Hepatocyte (in vitro differentiated cells): Measurements from ENCODE around the gene ORC1. TPM values are rescaled to one million over a fixed set of nuclear protein-coding genes. Genes with fewer than 3 reads are reported as not detected.

Experiments used
- DNase-seq: peaks from one replicate; pipeline ENCODE4 v3.0.0-alpha.2; 2016; ENCODE audit warnings: low spot score
- H2AFZ ChIP-seq: fragments of 200-600 bp; sonication (generic); 2 replicates; pipeline ENCODE4 v1.6.0; 2016; ENCODE audit warnings: antibody characterized with exemption, mild to moderate bottlenecking
- H3K27ac ChIP-seq: fragments of 200-600 bp; sonication (generic); 2 replicates; pipeline ENCODE4 v1.5.1; 2016; ENCODE audit warnings: mild to moderate bottlenecking
- H3K27me3 ChIP-seq: fragments of 200-600 bp; sonication (generic); 2 replicates; pipeline ENCODE4 v1.6.1; 2016
- H3K36me3 ChIP-seq: fragments of 200-600 bp; sonication (generic); replicated peaks from 2 replicates; pipeline ENCODE4 v1.5.1; 2016; ENCODE audit warnings: low read depth; ENCODE audit not compliant: insufficient read depth
- H3K4me1 ChIP-seq: fragments of 200-600 bp; sonication (generic); 2 replicates; pipeline ENCODE4 v1.5.1; 2016; ENCODE audit warnings: mild to moderate bottlenecking, moderate library complexity; ENCODE audit not compliant: insufficient read depth
- H3K4me2 ChIP-seq: fragments of 200-600 bp; sonication (generic); 2 replicates; pipeline ENCODE4 v1.6.0; 2016
- H3K4me3 ChIP-seq: fragments of 200-600 bp; sonication (generic); 2 replicates; pipeline ENCODE4 v1.5.1; 2016; ENCODE audit warnings: mild to moderate bottlenecking
- H3K79me2 ChIP-seq: fragments of 200-600 bp; sonication (generic); 2 replicates; pipeline ENCODE4 v1.6.0; 2017; ENCODE audit warnings: mild to moderate bottlenecking
- H3K9me2 ChIP-seq: fragments of 200-600 bp; sonication (generic); replicated peaks from 2 replicates; pipeline ENCODE4 v1.6.0; 2017; ENCODE audit warnings: mild to moderate bottlenecking; ENCODE audit not compliant: insufficient read depth
- H3K9me3 ChIP-seq: fragments of 200-600 bp; sonication (generic); 2 replicates; pipeline ENCODE4 v1.5.1; 2016; ENCODE audit warnings: low read depth, mild to moderate bottlenecking
- H4K20me1 ChIP-seq: fragments of 200-600 bp; sonication (generic); 2 replicates; pipeline ENCODE4 v1.6.0; 2016; ENCODE audit warnings: mild to moderate bottlenecking; ENCODE audit not compliant: insufficient read depth, poor library complexity, severe bottlenecking
- CTCF ChIP-seq: fragments of 200-600 bp; sonication (generic); IDR thresholded peaks from 2 replicates; pipeline ENCODE4 v1.5.1; 2016; ENCODE audit warnings: antibody characterized with exemption, mild to moderate bottlenecking; ENCODE audit not compliant: poor library complexity
- EZH2 ChIP-seq: fragments of 200-600 bp; sonication (generic); IDR thresholded peaks from 2 replicates; pipeline ENCODE4 v1.6.1; 2016; ENCODE audit warnings: antibody characterized with exemption, mild to moderate bottlenecking, borderline replicate concordance
- EZH2phosphoT487 ChIP-seq: fragments of 200-600 bp; sonication (generic); IDR thresholded peaks from one replicate; pipeline ENCODE4 v1.6.1; 2018; ENCODE audit warnings: antibody characterized with exemption, mild to moderate bottlenecking, low read depth, moderate library complexity; ENCODE audit not compliant: unreplicated experiment, severe bottlenecking
- WGBS: methylation state at CpG from one replicate; pipeline ENCODE4 v1.1.6; 2016; ENCODE audit warnings: low lambda C conversion rate; ENCODE audit errors: missing lambda C conversion rate; 5-methylcytosine and 5-hydroxymethylcytosine counted together
- polyA plus RNA-seq: library from polyadenylated mRNA; unstranded; fragments of >200 nt; fragmentation: Nextera tagmentation; extraction: Ambion mirVana; gene quantifications from 2 replicates; pipeline ENCODE4 v1.2.1, GENCODE V29; 2016
- total RNA-seq: library from RNA; depleted of rRNA; stranded (reverse); fragments of >200 nt; gene quantifications from 2 replicates; pipeline ENCODE4 v1.2.3, GENCODE V29; 2014

ORC1 gene
- total and polyA plus RNA-seq, 2 experiments from 2014 or later: 1.3 to 2.6 TPM

GRCh38 chr1:52367272-52367671, 37.0 kb downstream of the ORC1 start:
- Histone ChIP-seq H3K9me3 (no peaks in the 10 kb centered on the region), H3K4me2 (no peak overlapping the region), H3K36me3 (no peaks in the 10 kb centered on the region), H3K9me2 (no peaks in the 10 kb centered on the region), H3K4me1 (peaks cover 15% of the 10 kb centered on the region), H4K20me1 (peaks cover 5% of the 10 kb centered on the region), H3K79me2 (peaks cover 21% of the 10 kb centered on the region), H3K27ac (no peak overlapping the region), H3K4me3 (no peak overlapping the region), H3K27me3 (no peaks in the 10 kb centered on the region), H2AFZ (no peak overlapping the region)
- TF ChIP-seq EZH2phosphoT487: no peak
- no peak for TF ChIP-seq EZH2
- no peak for TF ChIP-seq CTCF
- no peak for DNase-seq
- 94% methylated on average over 5 of the region's 5 CpGs for WGBS

- no peaks in the 10 kb centered on the region for H3K36me3 ChIP-seq
- peaks cover 21% of the 10 kb centered on the region for H3K79me2 ChIP-seq
- peak overlapping the region; percentile 58 for H3K4me2 ChIP-seq
- DNase-seq: no peak
- H3K9me3 ChIP-seq: no peaks in the 10 kb centered on the region
- H3K27ac ChIP-seq: peak overlapping the region; percentile 6
- H3K9me2 ChIP-seq: no peaks in the 10 kb centered on the region
- 43% methylated on average over 7 of the region's 8 CpGs for WGBS
- peaks cover 15% of the 10 kb centered on the region for H3K4me1 ChIP-seq
- H2AFZ ChIP-seq: peak overlapping the region; percentile 9
- H4K20me1 ChIP-seq: peaks cover 5% of the 10 kb centered on the region
- H3K27me3 ChIP-seq: no peaks in the 10 kb centered on the region
- TF ChIP-seq EZH2: no peak
- TF ChIP-seq EZH2phosphoT487: no peak
- no peak overlapping the region for H3K4me3 ChIP-seq
These were observed 37.8 kb downstream of the ORC1 start for GRCh38 chr1:52366517-52366827.

- peak within 1 kb of the TSS; percentile 66 for H2AFZ ChIP-seq
- peak; percentile 99 for DNase-seq
- H3K79me2 ChIP-seq: peaks cover 21% of the 10 kb centered on the region
- no peaks in the 10 kb centered on the region for H3K9me3 ChIP-seq
- WGBS: under 1% methylated on average over 28 of the region's 92 CpGs
- peak within 1 kb of the TSS; percentile 87 for H3K4me2 ChIP-seq
- peaks cover 5% of the 10 kb centered on the region for H4K20me1 ChIP-seq
- H3K4me1 ChIP-seq: peaks cover 15% of the 10 kb centered on the region
- peak within 1 kb of the TSS; percentile 94 for H3K27ac ChIP-seq
- no peaks in the 10 kb centered on the region for H3K27me3 ChIP-seq
- no peaks in the 10 kb centered on the region for H3K9me2 ChIP-seq
- TF ChIP-seq EZH2phosphoT487 (no peak), CTCF (peak; percentile 6)
- no peaks in the 10 kb centered on the region for H3K36me3 ChIP-seq
- H3K4me3 ChIP-seq: peak within 1 kb of the TSS; percentile 65
These were observed 38.3 kb downstream of the ORC1 start, which contains the start of gene CC2D1B for GRCh38 chr1:52365746-52366516. Gene CC2D1B (minus strand): TSS chr1:52366205. CDS start chr1:52364620, 1,585 bp downstream.

GRCh38 chr1:52365071-52365745, 39.0 kb downstream of the ORC1 start:
- peaks cover 21% of the 10 kb centered on the region for H3K79me2 ChIP-seq
- H3K27ac ChIP-seq: peak overlapping the region; percentile 94
- H3K4me1 ChIP-seq: peaks cover 15% of the 10 kb centered on the region
- H3K9me3 ChIP-seq: no peaks in the 10 kb centered on the region
- WGBS: 9% methylated on average over 22 of the region's 22 CpGs
- peak overlapping the region; percentile 87 for H3K4me2 ChIP-seq
- H3K9me2 ChIP-seq: no peaks in the 10 kb centered on the region
- TF ChIP-seq CTCF (no peak), EZH2 (no peak), EZH2phosphoT487 (no peak)
- DNase-seq: peak; percentile 81
- peaks cover 5% of the 10 kb centered on the region for H4K20me1 ChIP-seq
- peak overlapping the region; percentile 66 for H2AFZ ChIP-seq
- peak overlapping the region; percentile 65 for H3K4me3 ChIP-seq
- H3K27me3 ChIP-seq: no peaks in the 10 kb centered on the region
- H3K36me3 ChIP-seq: no peaks in the 10 kb centered on the region
